ENCODE results near the gene NFKBIB. TPM values are rescaled to one million over a fixed set of nuclear protein-coding genes. Genes with fewer than 3 reads are reported as not detected.

NFKBIB gene
- total RNA-seq, 1 experiment from 2014 or later = 39.8 TPM

DNA sequence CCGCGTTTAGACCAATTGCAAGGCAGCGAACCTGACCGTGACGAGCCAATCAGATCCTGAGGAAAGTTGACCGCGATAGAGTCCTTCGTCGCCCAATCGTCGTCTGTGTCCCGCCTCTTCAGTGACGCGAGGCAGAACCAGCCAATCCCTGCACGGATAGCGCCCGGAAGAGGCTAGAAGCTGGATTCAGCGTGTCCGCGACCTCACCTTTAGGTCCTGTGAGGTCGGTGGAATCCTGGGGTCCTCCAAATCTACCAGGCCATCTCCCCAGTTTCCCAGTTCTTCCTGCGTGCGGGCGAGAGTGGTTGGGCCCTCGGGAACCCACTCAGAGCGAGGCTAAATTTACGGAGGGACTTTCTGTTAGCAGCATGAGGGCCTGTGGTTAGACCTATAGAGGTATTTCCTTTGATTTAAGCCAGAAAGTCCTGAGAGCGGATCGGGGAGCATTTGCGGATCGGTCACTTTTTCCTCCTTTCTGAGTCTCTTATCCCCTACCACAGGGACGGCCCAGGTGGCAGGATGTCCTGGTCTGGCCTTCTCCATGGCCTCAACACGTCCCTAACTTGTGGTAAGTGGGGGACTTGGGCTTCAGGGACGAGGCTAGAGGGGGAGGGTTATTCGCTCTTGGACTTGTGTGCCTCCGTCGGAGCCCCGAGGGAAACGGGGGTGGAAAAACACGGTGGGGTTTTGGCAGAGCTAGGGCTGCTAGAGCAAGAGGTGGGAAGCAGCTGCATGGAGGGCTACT, 31.2 kb downstream of the NFKBIB start, which contains the start of gene MRPS12 (continued):
- TF ChIP-seq SMAD3 (CRISPR knock-in tag; IDR thresholded peaks at IDR 0.05; ENCODE audit: borderline replicate concordance) (0 out of 2 replicates have a peak, but pooled peaks have one; percentile 12), TEAD1 (CRISPR knock-in tag; IDR thresholded peaks at IDR 0.05) (peak; percentile 70; the same call in 1 of the 2 replicates), SP1 (CRISPR knock-in tag; conservative IDR thresholded peaks at IDR 0.05) (peak; percentile 55; the same call in 1 of the 2 replicates), FOXK1 (CRISPR knock-in tag; IDR thresholded peaks at IDR 0.05) (0 out of 2 replicates have a peak, but pooled peaks have one; percentile 29)
- TF ChIP-seq, protein P1, sequence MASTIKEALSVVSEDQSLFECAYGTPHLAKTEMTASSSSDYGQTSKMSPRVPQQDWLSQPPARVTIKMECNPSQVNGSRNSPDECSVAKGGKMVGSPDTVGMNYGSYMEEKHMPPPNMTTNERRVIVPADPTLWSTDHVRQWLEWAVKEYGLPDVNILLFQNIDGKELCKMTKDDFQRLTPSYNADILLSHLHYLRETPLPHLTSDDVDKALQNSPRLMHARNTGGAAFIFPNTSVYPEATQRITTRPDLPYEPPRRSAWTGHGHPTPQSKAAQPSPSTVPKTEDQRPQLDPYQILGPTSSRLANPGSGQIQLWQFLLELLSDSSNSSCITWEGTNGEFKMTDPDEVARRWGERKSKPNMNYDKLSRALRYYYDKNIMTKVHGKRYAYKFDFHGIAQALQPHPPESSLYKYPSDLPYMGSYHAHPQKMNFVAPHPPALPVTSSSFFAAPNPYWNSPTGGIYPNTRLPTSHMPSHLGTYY (CRISPR knock-in tag; IDR thresholded peaks at IDR 0.05) = no peak
- TF ChIP-seq, protein P2, sequence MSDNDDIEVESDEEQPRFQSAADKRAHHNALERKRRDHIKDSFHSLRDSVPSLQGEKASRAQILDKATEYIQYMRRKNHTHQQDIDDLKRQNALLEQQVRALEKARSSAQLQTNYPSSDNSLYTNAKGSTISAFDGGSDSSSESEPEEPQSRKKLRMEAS (CRISPR knock-in tag; IDR thresholded peaks at IDR 0.05) = peak; percentile 80
- TF ChIP-seq, protein P3, sequence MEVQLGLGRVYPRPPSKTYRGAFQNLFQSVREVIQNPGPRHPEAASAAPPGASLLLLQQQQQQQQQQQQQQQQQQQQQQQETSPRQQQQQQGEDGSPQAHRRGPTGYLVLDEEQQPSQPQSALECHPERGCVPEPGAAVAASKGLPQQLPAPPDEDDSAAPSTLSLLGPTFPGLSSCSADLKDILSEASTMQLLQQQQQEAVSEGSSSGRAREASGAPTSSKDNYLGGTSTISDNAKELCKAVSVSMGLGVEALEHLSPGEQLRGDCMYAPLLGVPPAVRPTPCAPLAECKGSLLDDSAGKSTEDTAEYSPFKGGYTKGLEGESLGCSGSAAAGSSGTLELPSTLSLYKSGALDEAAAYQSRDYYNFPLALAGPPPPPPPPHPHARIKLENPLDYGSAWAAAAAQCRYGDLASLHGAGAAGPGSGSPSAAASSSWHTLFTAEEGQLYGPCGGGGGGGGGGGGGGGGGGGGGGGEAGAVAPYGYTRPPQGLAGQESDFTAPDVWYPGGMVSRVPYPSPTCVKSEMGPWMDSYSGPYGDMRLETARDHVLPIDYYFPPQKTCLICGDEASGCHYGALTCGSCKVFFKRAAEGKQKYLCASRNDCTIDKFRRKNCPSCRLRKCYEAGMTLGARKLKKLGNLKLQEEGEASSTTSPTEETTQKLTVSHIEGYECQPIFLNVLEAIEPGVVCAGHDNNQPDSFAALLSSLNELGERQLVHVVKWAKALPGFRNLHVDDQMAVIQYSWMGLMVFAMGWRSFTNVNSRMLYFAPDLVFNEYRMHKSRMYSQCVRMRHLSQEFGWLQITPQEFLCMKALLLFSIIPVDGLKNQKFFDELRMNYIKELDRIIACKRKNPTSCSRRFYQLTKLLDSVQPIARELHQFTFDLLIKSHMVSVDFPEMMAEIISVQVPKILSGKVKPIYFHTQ (CRISPR knock-in tag; IDR thresholded peaks at IDR 0.05) = no peak
- TF ChIP-seq, protein P4, sequence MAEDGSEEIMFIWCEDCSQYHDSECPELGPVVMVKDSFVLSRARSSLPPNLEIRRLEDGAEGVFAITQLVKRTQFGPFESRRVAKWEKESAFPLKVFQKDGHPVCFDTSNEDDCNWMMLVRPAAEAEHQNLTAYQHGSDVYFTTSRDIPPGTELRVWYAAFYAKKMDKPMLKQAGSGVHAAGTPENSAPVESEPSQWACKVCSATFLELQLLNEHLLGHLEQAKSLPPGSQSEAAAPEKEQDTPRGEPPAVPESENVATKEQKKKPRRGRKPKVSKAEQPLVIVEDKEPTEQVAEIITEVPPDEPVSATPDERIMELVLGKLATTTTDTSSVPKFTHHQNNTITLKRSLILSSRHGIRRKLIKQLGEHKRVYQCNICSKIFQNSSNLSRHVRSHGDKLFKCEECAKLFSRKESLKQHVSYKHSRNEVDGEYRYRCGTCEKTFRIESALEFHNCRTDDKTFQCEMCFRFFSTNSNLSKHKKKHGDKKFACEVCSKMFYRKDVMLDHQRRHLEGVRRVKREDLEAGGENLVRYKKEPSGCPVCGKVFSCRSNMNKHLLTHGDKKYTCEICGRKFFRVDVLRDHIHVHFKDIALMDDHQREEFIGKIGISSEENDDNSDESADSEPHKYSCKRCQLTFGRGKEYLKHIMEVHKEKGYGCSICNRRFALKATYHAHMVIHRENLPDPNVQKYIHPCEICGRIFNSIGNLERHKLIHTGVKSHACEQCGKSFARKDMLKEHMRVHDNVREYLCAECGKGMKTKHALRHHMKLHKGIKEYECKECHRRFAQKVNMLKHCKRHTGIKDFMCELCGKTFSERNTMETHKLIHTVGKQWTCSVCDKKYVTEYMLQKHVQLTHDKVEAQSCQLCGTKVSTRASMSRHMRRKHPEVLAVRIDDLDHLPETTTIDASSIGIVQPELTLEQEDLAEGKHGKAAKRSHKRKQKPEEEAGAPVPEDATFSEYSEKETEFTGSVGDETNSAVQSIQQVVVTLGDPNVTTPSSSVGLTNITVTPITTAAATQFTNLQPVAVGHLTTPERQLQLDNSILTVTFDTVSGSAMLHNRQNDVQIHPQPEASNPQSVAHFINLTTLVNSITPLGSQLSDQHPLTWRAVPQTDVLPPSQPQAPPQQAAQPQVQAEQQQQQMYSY (CRISPR knock-in tag; IDR thresholded peaks at IDR 0.05) = no peak

- H3K4me1 Mint-ChIP-seq = peaks cover 10% of the 10 kb centered on the region
- DNase-seq (ENCODE audit: low spot score) (no peak), ATAC-seq (no peak)
- no peak for TF ChIP-seq TEAD4 (CRISPR knock-in tag; IDR thresholded peaks at IDR 0.05)
- TF ChIP-seq, protein P5, sequence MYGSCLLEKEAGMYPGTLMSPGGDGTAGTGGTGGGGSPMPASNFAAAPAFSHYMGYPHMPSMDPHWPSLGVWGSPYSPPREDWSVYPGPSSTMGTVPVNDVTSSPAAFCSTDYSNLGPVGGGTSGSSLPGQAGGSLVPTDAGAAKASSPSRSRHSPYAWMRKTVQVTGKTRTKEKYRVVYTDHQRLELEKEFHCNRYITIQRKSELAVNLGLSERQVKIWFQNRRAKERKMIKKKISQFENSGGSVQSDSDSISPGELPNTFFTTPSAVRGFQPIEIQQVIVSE (CRISPR knock-in tag; IDR thresholded peaks at IDR 0.05; ENCODE audit: borderline replicate concordance) = no peak
- TF ChIP-seq GABPB1 (CRISPR knock-in tag; IDR thresholded peaks at IDR 0.05) = no peak
- no peak for TF ChIP-seq SOX15 (CRISPR knock-in tag; IDR thresholded peaks at IDR 0.05)
- TF ChIP-seq RORB (CRISPR knock-in tag; IDR thresholded peaks at IDR 0.05) = no peak
- H3K27ac Mint-ChIP-seq = peak overlapping the region; percentile 98
- ChIA-PET POLR2A (no interaction called here), CTCF (interaction anchor here (0.5 to 4.5 kb wide), 13 partner anchors 12 to 216 kb away, joined by 3 to 26 read pairs (median 11); partner anchors contain the start of genes ECH1 and RINL)
- H3K27me3 Mint-ChIP-seq (ENCODE audit: low read depth) = peaks cover 16% of the 10 kb centered on the region
- peaks cover 55% of the 10 kb centered on the region for H3K36me3 Mint-ChIP-seq
- peak overlapping the region; percentile 82 for H3K4me3 Mint-ChIP-seq
- H3K9me3 Mint-ChIP-seq = peaks cover 29% of the 10 kb centered on the region
Observed at GRCh38 chr19:38931521-38931793, 31.7 kb downstream of the NFKBIB start.

Data from WTC11 (cell line).